Breast epithelium (tissue), 4 donors: ENCODE results near the gene ETV3L. TPM values are rescaled to one million over a fixed set of nuclear protein-coding genes. Genes with fewer than 3 reads are reported as not detected.

Experiments
- DNase-seq, 2 donors: peaks; one replicate each; pipeline ENCODE4 v3.0.0-alpha.2; 2019; ENCODE audit warnings: low spot score in 2 of 2
- H3K27ac ChIP-seq, 2 donors: fragments of 200-600 bp; sonication (generic) in 1 of 2; one replicate each; pipeline ENCODE4 v1.5.1; 2016 to 2019; ENCODE audit warnings: mild to moderate bottlenecking in 1 of 2
- H3K27me3 ChIP-seq, 2 donors: fragments of 200-600 bp; sonication (generic) in 1 of 2; one replicate each; pipeline versions ENCODE4 v1.5.1 to v1.6.0; 2017 to 2019; ENCODE audit warnings: control low read depth in 1 of 2, mild to moderate bottlenecking in 1 of 2
- H3K36me3 ChIP-seq: fragments of 200-600 bp; one replicate; pipeline ENCODE4 v1.5.1; 2019
- H3K4me1 ChIP-seq, 2 donors: fragments of 200-600 bp; sonication (generic); one replicate each; pipeline ENCODE4 v1.5.1; 2016 to 2019; ENCODE audit warnings: control low read depth in 1 of 2
- H3K4me3 ChIP-seq, 3 donors: fragments of 200-600 bp; sonication (generic); 1 replicate in 2 of 3; 2 replicates in 1 of 3; pipeline ENCODE4 v1.5.1; 2016 to 2019; ENCODE audit warnings: mild to moderate bottlenecking in 3 of 3, moderate library complexity in 2 of 3
- H3K9me3 ChIP-seq, 2 donors: fragments of 200-600 bp; sonication (generic) in 1 of 2; one replicate each; pipeline ENCODE4 v1.5.1; 2016 to 2019; ENCODE audit warnings: control low read depth in 1 of 2
- CTCF ChIP-seq, 3 donors: fragments of 450-650 bp; IDR thresholded peaks; one replicate each; pipeline ENCODE4 v1.5.1; 2016 to 2017; ENCODE audit warnings: antibody characterized with exemption in 3 of 3, mild to moderate bottlenecking in 3 of 3, moderate library complexity in 3 of 3
- POLR2A ChIP-seq: fragments of 450-650 bp; IDR thresholded peaks from one replicate; pipeline ENCODE4 v1.6.1; 2016; ENCODE audit warnings: antibody characterized with exemption, mild to moderate bottlenecking, moderate library complexity
- POLR2AphosphoS5 ChIP-seq, 3 donors: sonication (generic); formaldehyde crosslinking; IDR thresholded peaks; one replicate each; pipeline ENCODE4 v1.6.1; 2017; ENCODE audit warnings: antibody characterized with exemption in 3 of 3
- intact Hi-C: fragments of 100-400 bp; cut with DNase I; formaldehyde crosslinking; loops from one replicate; pipeline ENCODE4 v1.15.1; 2023; ENCODE audit warnings: low total_unique reads
- total RNA-seq, 3 donors: library from RNA; depleted of rRNA; stranded (reverse); fragments of >200 nt; gene quantifications; one replicate each; pipeline ENCODE4 v1.1.0, GENCODE V29; 2016

Gene ETV3L
- total RNA-seq, 3 donors from 2014 or later, result not detected

DNA sequence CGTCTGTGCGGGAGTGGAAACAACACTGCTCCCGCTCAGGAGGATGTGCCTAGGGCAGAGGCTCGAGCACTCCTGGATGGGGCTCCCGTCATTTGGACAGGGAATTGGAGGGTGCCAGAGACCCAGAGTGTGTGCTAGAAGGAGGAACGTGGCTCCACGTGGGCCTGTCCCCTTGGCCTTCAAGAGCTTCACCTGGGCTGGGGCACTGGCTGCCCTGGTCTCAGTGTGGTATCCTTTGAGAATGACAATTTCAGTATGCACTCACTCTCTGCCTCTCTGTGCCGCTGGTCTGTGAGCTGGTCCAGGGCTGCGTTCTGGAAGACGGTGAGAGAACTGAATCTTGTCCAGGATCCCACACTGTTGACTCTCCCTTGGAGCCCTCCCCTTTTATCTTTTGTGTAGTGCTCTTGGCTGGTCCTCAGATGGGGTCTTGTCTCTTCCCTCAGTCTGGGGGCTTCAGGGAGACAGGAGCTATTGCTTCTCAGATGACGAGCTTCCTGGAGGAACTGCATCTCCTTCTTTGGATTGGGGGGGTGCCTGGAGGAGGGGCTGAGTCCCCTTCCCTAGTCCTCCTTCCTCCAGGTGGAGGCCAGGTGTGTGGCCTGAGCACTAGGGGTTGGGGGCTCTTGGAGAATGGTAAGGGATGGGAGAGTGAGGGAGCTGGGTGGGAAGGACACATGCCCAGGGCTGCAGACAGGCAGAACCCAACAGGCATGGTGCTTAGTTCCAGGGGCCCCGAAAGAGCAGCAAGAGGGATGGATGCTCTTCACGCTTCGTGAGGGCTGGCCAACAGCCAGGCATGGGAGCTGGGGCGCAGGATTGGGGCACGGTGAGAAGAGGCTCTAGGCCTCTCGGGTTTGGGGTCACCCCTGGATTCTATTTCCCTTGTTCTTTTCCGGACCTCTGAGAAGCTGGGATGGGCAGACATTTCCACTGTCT, 14.8 kb upstream of the ETV3L start:
- Histone ChIP-seq H3K27me3 (no peaks in the 10 kb centered on the region), H3K4me1 (no peaks in the 10 kb centered on the region), H3K4me3 (no peak overlapping the region), H3K27ac (no peak overlapping the region), H3K36me3 (no peaks in the 10 kb centered on the region), H3K9me3 (no peaks in the 10 kb centered on the region)
- intact Hi-C loops, result no loop called here
- TF ChIP-seq CTCF (IDR thresholded peaks at IDR 0.05), result no peak
- TF ChIP-seq POLR2A, result no peak
- no peak for TF ChIP-seq POLR2AphosphoS5 (IDR thresholded peaks at IDR 0.05)
- DNase-seq, result peak in 1 of 2 donors; percentile 41

- Histone ChIP-seq H3K4me3 (no peak overlapping the region), H3K9me3 (no peaks in the 10 kb centered on the region), H3K27me3 (no peaks in the 10 kb centered on the region), H3K27ac (no peak overlapping the region), H3K4me1 (no peaks in the 10 kb centered on the region), H3K36me3 (no peaks in the 10 kb centered on the region)
- TF ChIP-seq POLR2A, result no peak
- intact Hi-C loops, result no loop called here
- DNase-seq, result peak in 1 of 2 donors; percentile 28
Observed at GRCh38 chr1:157113631-157114030, 14.0 kb upstream of the ETV3L start.

DNA sequence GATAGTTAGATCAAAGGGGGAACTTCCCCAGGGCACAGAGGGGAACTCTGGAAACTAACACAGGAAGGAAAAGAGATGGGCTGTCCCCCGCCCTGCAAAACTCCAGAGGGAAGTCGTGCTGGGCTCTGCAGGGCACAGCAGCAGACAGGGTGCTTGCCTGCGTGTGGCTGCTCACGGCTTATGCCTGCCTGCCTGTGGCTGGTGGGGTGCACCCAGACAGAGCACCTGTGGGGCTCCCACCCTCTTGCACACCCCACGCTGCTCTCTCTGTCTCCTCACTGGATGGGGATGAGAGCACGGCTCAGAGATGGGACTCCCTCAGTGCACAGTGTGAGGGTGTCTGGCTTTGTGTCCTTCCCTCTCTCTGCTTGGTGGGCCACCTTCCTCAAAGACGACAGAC, 13.5 kb upstream of the ETV3L start:
- Histone ChIP-seq H3K36me3 (no peaks in the 10 kb centered on the region), H3K9me3 (no peaks in the 10 kb centered on the region), H3K4me3 (no peak overlapping the region), H3K4me1 (no peaks in the 10 kb centered on the region), H3K27me3 (no peaks in the 10 kb centered on the region), H3K27ac (no peak overlapping the region)
- intact Hi-C loops, result no loop called here
- DNase-seq, result peak in 1 of 2 donors; percentile 27
- TF ChIP-seq POLR2A (no peak), POLR2AphosphoS5 (IDR thresholded peaks at IDR 0.05) (no peak), CTCF (IDR thresholded peaks at IDR 0.05) (no peak)

DNA sequence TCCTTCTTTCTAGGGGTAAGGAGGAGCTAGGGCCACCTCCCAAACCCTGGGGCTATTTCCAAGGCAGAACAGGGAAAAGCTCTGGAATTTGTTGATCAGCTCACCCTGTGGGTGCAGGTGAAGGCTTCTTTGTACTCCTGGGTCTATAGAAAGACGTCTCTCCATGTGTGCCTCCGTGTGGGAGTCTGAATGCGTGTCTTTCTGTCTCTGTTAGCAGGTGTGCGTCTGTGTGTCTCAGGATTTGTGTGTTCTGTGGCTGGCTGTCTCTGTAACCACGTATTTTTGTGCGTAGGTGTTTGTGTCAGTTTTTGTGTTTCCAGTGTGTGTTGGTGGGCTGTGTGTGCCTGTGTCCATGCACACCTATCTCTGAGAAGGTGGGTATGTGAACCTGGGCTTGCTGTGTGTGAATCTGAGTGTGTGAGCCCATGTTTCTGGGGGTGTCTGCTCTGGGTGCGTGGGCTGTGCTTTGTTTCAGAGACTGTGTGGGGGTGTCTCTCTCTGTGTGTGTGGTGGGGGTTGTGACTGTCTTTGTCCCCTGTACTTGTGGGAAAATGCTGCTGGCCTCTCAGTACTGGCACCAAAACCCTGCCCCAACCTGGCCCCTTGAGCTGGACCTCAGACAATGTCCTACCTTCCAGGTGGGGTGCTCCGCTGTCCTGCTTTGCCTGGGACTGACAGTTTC, 12.7 kb upstream of the ETV3L start:
- H3K27me3 ChIP-seq, result no peaks in the 10 kb centered on the region
- intact Hi-C loops, result no loop called here
- DNase-seq, result no peak
- no peak overlapping the region for H3K4me3 ChIP-seq
- H3K27ac ChIP-seq, result peak overlapping the region in 1 of 2 donors; percentile 5
- H3K36me3 ChIP-seq, result no peaks in the 10 kb centered on the region
- TF ChIP-seq POLR2AphosphoS5 (IDR thresholded peaks at IDR 0.05), result no peak
- no peak for TF ChIP-seq POLR2A
- no peak for TF ChIP-seq CTCF (IDR thresholded peaks at IDR 0.05)
- H3K9me3 ChIP-seq, result no peaks in the 10 kb centered on the region
- H3K4me1 ChIP-seq, result no peaks in the 10 kb centered on the region

GRCh38 chr1:157111396-157112165, 12.0 kb upstream of the ETV3L start:
- Histone ChIP-seq H3K4me1 (no peaks in the 10 kb centered on the region), H3K36me3 (no peaks in the 10 kb centered on the region), H3K27ac (peak overlapping the region in 1 of 2 donors; percentile 5), H3K27me3 (no peaks in the 10 kb centered on the region), H3K4me3 (no peak overlapping the region), H3K9me3 (no peaks in the 10 kb centered on the region)
- intact Hi-C loops, result no loop called here
- peak in 1 of 2 donors; percentile 42 for DNase-seq
- TF ChIP-seq POLR2AphosphoS5 (IDR thresholded peaks at IDR 0.05), result no peak
- no peak for TF ChIP-seq CTCF (IDR thresholded peaks at IDR 0.05)
- no peak for TF ChIP-seq POLR2A
